AG09309 (cell line): ENCODE measurements around the gene NCOR1.
"Not testable (repeated sequence)": the region's sequence is repeated elsewhere in the genome, so short reads cannot be mapped to it uniquely, and the experiment has no call there.

Experiments used
- DNase-seq: peaks from one replicate; pipeline ENCODE4 v3.0.0-alpha.2; 2010; ENCODE audit warnings: low read depth
- H3K4me3 ChIP-seq: 2 replicates; pipeline ENCODE4 v1.5.1; 2011; ENCODE audit warnings: mild to moderate bottlenecking, low read depth, low read length, moderate library complexity; ENCODE audit not compliant: control insufficient read depth
- CTCF ChIP-seq: IDR thresholded peaks from 2 replicates; pipeline ENCODE4 v1.5.1; 2011; ENCODE audit warnings: mild to moderate bottlenecking, low read depth, low read length, inconsistent platforms; ENCODE audit not compliant: insufficient read depth, control insufficient read depth; ENCODE audit errors: missing control alignments

NCOR1 gene

GRCh38 chr17:16241906-16242399 lies 26.6 kb upstream of the NCOR1 start:
- DNase-seq: no peak
- TF ChIP-seq CTCF: no peak
- no peak overlapping the region for H3K4me3 ChIP-seq

GRCh38 chr17:16239931-16240330 lies 24.6 kb upstream of the NCOR1 start:
- no peak overlapping the region for H3K4me3 ChIP-seq
- DNase-seq: no peak
- no peak for TF ChIP-seq CTCF

- H3K4me3 ChIP-seq: no peak overlapping the region
- DNase-seq: no peak
- TF ChIP-seq CTCF: no peak
Measured at GRCh38 chr17:16232391-16232790, 17.1 kb upstream of the NCOR1 start.

DNA sequence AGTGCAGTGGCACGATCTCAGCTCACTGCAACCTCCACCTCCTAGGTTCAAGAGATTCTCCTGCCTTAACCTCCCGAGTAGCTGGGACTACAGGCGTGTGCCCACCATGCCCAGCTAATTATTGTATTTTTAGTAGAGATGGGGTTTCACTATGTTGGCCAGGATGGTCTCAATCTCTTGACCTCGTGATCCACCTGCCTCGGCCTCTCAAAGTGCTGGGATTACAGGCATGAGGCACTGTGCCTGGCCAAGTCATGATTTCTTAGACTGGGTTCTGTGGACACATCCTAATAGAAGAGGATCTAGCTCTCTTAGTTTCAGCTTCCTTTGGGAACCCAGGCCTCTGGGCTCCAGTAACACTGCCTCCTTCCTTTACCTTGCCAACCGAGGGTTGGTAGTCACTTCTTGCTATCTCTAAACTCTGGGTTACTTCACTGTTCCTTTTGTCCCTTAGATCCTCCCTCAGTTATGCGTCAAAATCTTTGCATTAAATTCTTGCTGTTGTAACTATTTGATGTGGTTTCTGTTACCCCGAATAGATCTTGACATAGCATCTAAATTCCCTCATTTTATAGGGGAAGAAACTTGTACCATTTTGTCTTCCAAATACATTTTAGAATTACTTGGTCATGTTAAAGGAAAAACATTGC lies 14.7 kb upstream of the NCOR1 start:
- not testable (repeated sequence) for DNase-seq, H3K4me3 ChIP-seq

DNA sequence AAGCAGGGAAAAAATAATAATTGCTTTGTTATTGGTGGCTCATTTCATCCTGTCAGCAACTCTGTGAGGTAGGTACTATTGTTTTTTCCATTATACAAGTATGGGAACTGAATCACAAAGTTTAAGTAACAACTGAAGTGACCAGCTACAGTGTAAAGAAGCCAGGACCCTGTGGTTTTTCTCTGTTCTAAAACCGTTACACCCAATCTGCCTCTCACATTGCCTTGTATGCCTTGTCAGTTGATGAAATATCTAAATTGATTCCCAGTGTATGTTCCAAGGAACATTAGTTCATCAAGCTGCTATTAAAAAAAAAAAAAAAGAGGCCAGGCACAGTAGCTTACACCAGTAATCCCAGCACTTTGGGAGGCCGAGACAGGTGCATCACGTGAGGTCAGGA lies 7.1 kb upstream of the NCOR1 start:
- no peak overlapping the region for H3K4me3 ChIP-seq
- no peak for TF ChIP-seq CTCF
- no peak for DNase-seq

GRCh38 chr17:16217002-16217635 lies 1.8 kb upstream of the NCOR1 start, which contains the start of gene PIGL:
Gene PIGL, plus strand, starts transcription at chr17:16217210. Its CDS starts 17 bp downstream, at chr17:16217227.
- H3K4me3 ChIP-seq: peak within 1 kb of the TSS; percentile 70

GRCh38 chr17:16216341-16217001 lies 1.1 kb upstream of the NCOR1 start:
- not testable (repeated sequence) for H3K4me3 ChIP-seq, DNase-seq

More at GRCh38 chr17:16217002-16217635, 1.8 kb upstream of the NCOR1 start, which contains the start of gene PIGL:
- TF ChIP-seq CTCF: no peak
- DNase-seq: peak; percentile 80
